GM12873 (cell line): ENCODE measurements around the gene P2RY6.

Source experiments
- CTCF ChIP-seq: IDR thresholded peaks from 2 replicates; pipeline ENCODE4 v1.5.1; 2012; ENCODE audit warnings: low read depth, mild to moderate bottlenecking, moderate library complexity, low read length, control low read depth; ENCODE audit not compliant: insufficient read depth; ENCODE audit errors: missing control alignments

Gene P2RY6

DNA sequence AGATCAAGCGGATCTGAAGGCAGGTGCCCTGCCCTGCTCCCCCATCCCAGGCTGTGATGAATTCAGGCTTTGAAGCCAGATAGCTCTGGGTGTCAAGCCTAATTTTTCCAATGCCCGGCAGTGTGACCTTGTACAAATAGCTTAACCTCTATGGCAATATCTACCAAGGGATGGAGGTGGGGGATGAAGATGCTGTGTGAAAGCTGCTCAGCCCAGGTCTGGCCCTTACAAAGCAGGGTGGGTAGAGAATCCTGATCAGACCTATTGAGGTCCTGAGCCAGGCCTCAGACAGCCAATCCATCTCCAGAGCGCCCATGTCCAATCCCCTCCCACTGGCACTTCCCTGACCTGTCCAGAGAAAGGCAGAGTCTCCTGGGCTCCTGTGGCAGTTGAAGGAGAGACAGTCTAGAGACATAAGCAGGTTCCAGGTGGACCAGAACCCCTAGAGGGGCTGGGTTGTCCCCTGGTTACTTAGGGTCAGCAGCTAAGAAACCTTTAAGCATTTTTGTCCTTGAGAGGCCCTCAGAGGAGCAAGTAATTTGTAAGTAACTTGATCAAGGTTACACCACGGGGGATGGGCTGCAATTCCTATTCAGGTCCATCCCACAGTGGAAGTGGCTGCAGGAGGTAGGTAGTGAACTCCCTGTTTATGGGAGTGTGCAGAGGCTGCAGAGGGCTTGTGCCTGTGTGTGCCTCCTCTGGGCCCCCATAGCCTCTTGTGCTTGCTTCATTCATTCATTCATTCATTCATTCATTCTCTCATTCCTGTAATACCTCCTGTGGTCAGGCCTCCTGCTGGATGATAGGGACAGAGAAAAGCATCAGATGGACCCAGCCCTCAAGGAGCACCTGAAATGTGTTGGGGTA is 43.6 kb upstream of the P2RY6 start:
- TF ChIP-seq CTCF: no peak

GRCh38 chr11:73229321-73229895 is 42.7 kb upstream of the P2RY6 start:
- no peak for TF ChIP-seq CTCF

DNA sequence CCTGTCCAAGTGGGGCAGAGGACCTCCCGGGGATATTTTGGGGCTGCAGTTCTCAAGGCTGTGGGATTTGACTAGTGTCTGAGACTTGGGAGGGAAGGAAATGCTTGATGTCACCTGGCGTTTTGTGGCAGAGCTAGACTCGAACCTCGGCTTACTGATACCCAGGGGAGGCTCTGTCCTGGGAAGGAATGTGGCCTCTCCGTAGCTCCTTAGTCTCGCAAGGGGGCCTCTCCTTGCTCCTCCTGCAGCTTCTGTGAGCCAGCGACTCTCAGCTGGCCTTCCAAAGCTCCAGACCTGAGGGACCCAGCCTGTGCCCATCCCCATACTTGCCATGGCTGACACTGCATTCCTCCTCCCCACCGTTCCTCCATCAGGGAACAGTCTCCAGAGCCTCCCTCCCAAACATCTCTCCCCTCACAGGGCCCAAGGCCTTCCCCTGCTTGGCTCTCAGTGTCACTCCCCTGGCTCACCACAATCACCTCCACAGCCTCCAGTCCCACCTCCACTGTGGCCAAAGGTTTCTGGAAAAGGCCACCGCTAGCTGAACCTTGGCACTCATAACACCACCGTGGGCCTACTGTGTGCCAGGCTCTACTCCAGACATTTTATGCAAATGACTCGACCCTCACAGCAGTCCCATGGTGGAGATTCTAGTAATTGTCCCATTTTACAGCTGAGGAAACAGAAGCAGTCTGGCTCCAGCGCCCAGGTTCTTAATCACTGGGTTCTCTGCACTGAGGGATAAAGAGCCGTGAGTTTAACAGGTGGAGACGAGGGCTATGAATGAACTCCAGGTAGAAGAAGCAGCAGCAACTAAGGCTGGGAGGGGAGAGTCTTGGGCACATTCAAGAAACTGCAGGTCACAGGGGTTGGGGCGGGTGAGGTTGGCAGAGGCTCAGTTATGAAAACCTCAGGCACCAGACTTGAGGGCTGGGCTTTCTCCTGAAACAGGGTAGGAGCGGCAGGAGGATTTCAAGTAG is 42.0 kb upstream of the P2RY6 start:
- no peak for TF ChIP-seq CTCF

GRCh38 chr11:73230931-73231330 is 41.2 kb upstream of the P2RY6 start:
- TF ChIP-seq CTCF: no peak

- TF ChIP-seq CTCF: no peak
Measured at GRCh38 chr11:73233211-73233610, 38.9 kb upstream of the P2RY6 start.

GRCh38 chr11:73233692-73234470 is 38.3 kb upstream of the P2RY6 start:
- no peak for TF ChIP-seq CTCF
